Activated B cell treated with CpG ODN at 0.5 μM for 24 hours (primary cell): ENCODE results near the gene TMEM150B. TPM values are rescaled to one million over a fixed set of nuclear protein-coding genes. Genes with fewer than 3 reads are reported as not detected.
A peak's percentile ranks its signal among the peaks of the same experiment; 100 is the strongest.
"Not testable (repeated sequence)": the region's sequence is repeated elsewhere in the genome, so short reads cannot be mapped to it uniquely, and the experiment has no call there.

Source experiments
- ATAC-seq: fragments of 200-7000 bp; cut with Tn5 transposase; one replicate; pipeline ENCODE4 v1.10.0; 2021; ENCODE audit warnings: low read depth, mild to moderate bottlenecking, moderate library complexity
- CTCF ChIA-PET: fragments of 350-600 bp; sonication (Branson Sonifier 250); formaldehyde crosslinking; loops from one replicate; lab custom pipeline; 2021; ENCODE audit warnings: antibody characterized with exemption; lab: Charles Lee
- POLR2A ChIA-PET: fragments of 350-600 bp; sonication (Branson Sonifier 250); formaldehyde crosslinking; loops from one replicate; lab custom pipeline; 2021; ENCODE audit warnings: antibody characterized with exemption; lab: Charles Lee
- DNase-seq: peaks from one replicate; pipeline ENCODE4 v3.0.0; 2022
- H3K27ac Mint-ChIP-seq: one replicate; pipeline ENCODE4 v1.8.0; 2020; ENCODE audit warnings: mixed read lengths
- H3K27me3 Mint-ChIP-seq: one replicate; pipeline ENCODE4 v1.8.0; 2021; ENCODE audit warnings: mixed read lengths
- H3K36me3 Mint-ChIP-seq: one replicate; pipeline ENCODE4 v1.8.0; 2021; ENCODE audit warnings: low read depth, mixed read lengths
- H3K4me1 Mint-ChIP-seq: one replicate; pipeline ENCODE4 v1.8.0; 2021; ENCODE audit warnings: mixed read lengths
- H3K4me3 Mint-ChIP-seq: one replicate; pipeline ENCODE4 v1.8.0; 2020; ENCODE audit warnings: mild to moderate bottlenecking, mixed read lengths
- H3K9me3 Mint-ChIP-seq: one replicate; pipeline ENCODE4 v1.8.0; 2020; ENCODE audit warnings: mixed read lengths
- CTCF ChIP-seq: fragments of 200-600 bp; IDR thresholded peaks from one replicate; pipeline ENCODE4 v1.8.0; 2022; ENCODE audit warnings: antibody characterized with exemption, mild to moderate bottlenecking
- intact Hi-C: fragments of 100-400 bp; cut with micrococcal nuclease; formaldehyde crosslinking; loops from one replicate; pipeline ENCODE4 v1.15.1; 2024
- total RNA-seq: library from RNA; stranded (reverse); gene quantifications from 2 replicates; pipeline ENCODE4 v1.2.3, GENCODE V29; 2022

TMEM150B gene
- total RNA-seq, 1 donor from 2014 or later = not detected

- Mint-ChIP-seq H3K9me3 (no peaks in the 10 kb centered on the region), H3K4me3 (peak within 1 kb of the TSS; percentile 95), H3K27ac (peak within 1 kb of the TSS; percentile 90), H3K4me1 (peaks cover 31% of the 10 kb centered on the region), H3K27me3 (peaks cover 7% of the 10 kb centered on the region), H3K36me3 (peaks cover 6% of the 10 kb centered on the region)
- ATAC-seq = peak; percentile 81
- peak; percentile 99 for DNase-seq
- ChIA-PET CTCF (interaction anchor here (0.7 to 1.5 kb wide), 6 partner anchors 37 to 198 kb away, joined by 3 to 11 read pairs (median 6); partner anchors contain the start of genes PPP6R1 and TMEM238), POLR2A (interaction anchor here (0.6 to 2.4 kb wide), 25 partner anchors 14 to 890 kb away, joined by 3 to 42 read pairs (median 5); partner anchors contain the start of genes FIZ1, HSPBP1, ISOC2 and LENG8)
- no peak for TF ChIP-seq CTCF
- intact Hi-C loops = loop anchor here (1.0 to 2.0 kb wide), 12 partner anchors 15 to 315 kb away; partner anchors contain the start of genes COX6B2, FIZ1, HSPBP1 and ISOC2
Measured at GRCh38 chr19:55339105-55339888, 14.2 kb upstream of the TMEM150B start, which contains the start of gene KMT5C. Gene KMT5C (plus strand): TSS chr19:55339876. CDS start chr19:55341937, 2,061 bp downstream.

GRCh38 chr19:55336101-55336500 lies 11.0 kb upstream of the TMEM150B start:
- CTCF ChIA-PET = no interaction called here
- DNase-seq (no peak), ATAC-seq (no peak)
- Mint-ChIP-seq H3K27me3 (peaks cover 15% of the 10 kb centered on the region), H3K36me3 (peaks cover 3% of the 10 kb centered on the region), H3K4me3 (no peak overlapping the region), H3K27ac (no peak overlapping the region), H3K9me3 (no peaks in the 10 kb centered on the region), H3K4me1 (peaks cover 26% of the 10 kb centered on the region)
- intact Hi-C loops = no loop called here
- POLR2A ChIA-PET = interaction anchor here (0.7 kb wide), 1 partner anchor 55 kb away, joined by 3 read pairs; no protein-coding TSS in a partner anchor
- no peak for TF ChIP-seq CTCF

GRCh38 chr19:55333870-55334269 lies 8.7 kb upstream of the TMEM150B start:
- ChIA-PET CTCF (no interaction called here), POLR2A (no interaction called here)
- H3K9me3 Mint-ChIP-seq = no peaks in the 10 kb centered on the region
- no peaks in the 10 kb centered on the region for H3K36me3 Mint-ChIP-seq
- H3K27me3 Mint-ChIP-seq = peaks cover 16% of the 10 kb centered on the region
- no peak for ATAC-seq
- H3K4me3 Mint-ChIP-seq = no peak overlapping the region
- no peak overlapping the region for H3K27ac Mint-ChIP-seq
- no peak for DNase-seq
- no peak for TF ChIP-seq CTCF
- H3K4me1 Mint-ChIP-seq = peaks cover 8% of the 10 kb centered on the region
- intact Hi-C loops = no loop called here

GRCh38 chr19:55329791-55330190 lies 4.7 kb upstream of the TMEM150B start:
- H3K27me3 Mint-ChIP-seq = peaks cover 18% of the 10 kb centered on the region
- H3K9me3 Mint-ChIP-seq, H3K4me3 Mint-ChIP-seq, H3K4me1 Mint-ChIP-seq, DNase-seq, intact Hi-C loops, CTCF ChIA-PET, H3K36me3 Mint-ChIP-seq, H3K27ac Mint-ChIP-seq, ATAC-seq: not testable (repeated sequence)
- POLR2A ChIA-PET = interaction anchor here (0.7 kb wide), 2 partner anchors 258 to 1974 kb away, joined by 3 read pairs; no protein-coding TSS in a partner anchor

- H3K27ac Mint-ChIP-seq, H3K9me3 Mint-ChIP-seq, DNase-seq, ATAC-seq, H3K4me1 Mint-ChIP-seq, intact Hi-C loops, H3K36me3 Mint-ChIP-seq, CTCF ChIA-PET, H3K4me3 Mint-ChIP-seq: not testable (repeated sequence)
- POLR2A ChIA-PET = interaction anchor here (0.7 kb wide), 3 partner anchors 74 to 1975 kb away, joined by 3 read pairs; no protein-coding TSS in a partner anchor
- peaks cover 17% of the 10 kb centered on the region for H3K27me3 Mint-ChIP-seq
Measured at GRCh38 chr19:55328774-55329318, 3.7 kb upstream of the TMEM150B start.
